ENCODE measurements around the gene DGKI. TPM values are rescaled to one million over a fixed set of nuclear protein-coding genes. Genes with fewer than 3 reads are reported as not detected.

DGKI gene
- total and polyA plus RNA-seq, 2 donors (not counting 1 experiment from before 2014, with no cell fraction given) = not detected

- H3K79me2 ChIP-seq (ENCODE audit: control insufficient read depth, insufficient read depth, low read length) = no peaks in the 10 kb centered on the region
- no peaks in the 10 kb centered on the region for H3K36me3 ChIP-seq (replicated peaks in 1 of 2; ENCODE audit: control extremely low read depth in 1 of 2, control insufficient read depth in 1 of 2, extremely low read depth in 1 of 2, insufficient read depth in 2 of 2, low read length in 1 of 2)
- 88% methylated on average over 1 of the region's 5 CpGs for WGBS (ENCODE audit: insufficient coverage)
- H3K4me3 ChIP-seq (ENCODE audit: control extremely low read depth in 1 of 5, extremely low read depth in 1 of 5, insufficient read depth in 1 of 5, low read depth in 2 of 5, low read length in 4 of 5) = no peak overlapping the region
- ChIA-PET CTCF (no interaction called here), POLR2A (no interaction called here)
- Mint-ChIP-seq H3K4me1 (no peaks in the 10 kb centered on the region), H3K27me3 (peaks cover 11% of the 10 kb centered on the region), H3K27ac (no peak overlapping the region), H3K4me3 (no peak overlapping the region), H3K9me3 (ENCODE audit: insufficient read depth) (no peaks in the 10 kb centered on the region)
- H3K27me3 ChIP-seq (replicated peaks in 1 of 4; ENCODE audit: control extremely low read depth in 1 of 4, control insufficient read depth in 3 of 4, insufficient read depth in 4 of 4, low read length in 3 of 4) = no peaks in the 10 kb centered on the region
- DNase-seq = no peak
- TF ChIP-seq CTCF (IDR thresholded peaks at IDR 0.05) (no peak), EZH2 (IDR thresholded peaks at IDR 0.05; ENCODE audit: borderline replicate concordance, insufficient read depth, low read depth, low read length, poor library complexity, severe bottlenecking) (no peak)
- no peaks in the 10 kb centered on the region for H3K4me1 ChIP-seq (ENCODE audit: control insufficient read depth in 2 of 2, insufficient read depth in 2 of 2, low read length in 2 of 2)
- no peak overlapping the region for H3K9ac ChIP-seq (ENCODE audit: low read length)
- H3K4me2 ChIP-seq (replicated peaks; ENCODE audit: low read depth, low read length, poor library complexity, severe bottlenecking) = no peak overlapping the region
- H4K20me1 ChIP-seq (ENCODE audit: control insufficient read depth, insufficient read depth, low read length, poor library complexity, severe bottlenecking) = no peaks in the 10 kb centered on the region
- H2AFZ ChIP-seq (ENCODE audit: insufficient read depth, low read depth, low read length, poor library complexity, severe bottlenecking) = no peak overlapping the region
- H3K27ac ChIP-seq (ENCODE audit: low read length in 2 of 2) = no peak overlapping the region
- H3K9me3 ChIP-seq (ENCODE audit: control extremely low read depth in 1 of 3, control insufficient read depth in 2 of 3, insufficient read depth in 1 of 3, low read length in 2 of 3) = no peaks in the 10 kb centered on the region
- no peak for ATAC-seq (ENCODE audit: low read depth)
- intact Hi-C loops (cut with micrococcal nuclease) = no loop called here
Measured at GRCh38 chr7:137755846-137756651, 90.7 kb downstream of the DGKI start.

- Histone ChIP-seq H3K9ac (ENCODE audit: low read length) (no peak overlapping the region), H3K79me2 (ENCODE audit: control insufficient read depth, insufficient read depth, low read length) (no peaks in the 10 kb centered on the region), H3K4me2 (replicated peaks; ENCODE audit: low read depth, low read length, poor library complexity, severe bottlenecking) (no peak overlapping the region), H3K27ac (ENCODE audit: low read length in 2 of 2) (no peak overlapping the region), H3K4me1 (ENCODE audit: control insufficient read depth in 2 of 2, insufficient read depth in 2 of 2, low read length in 2 of 2) (no peaks in the 10 kb centered on the region), H2AFZ (ENCODE audit: insufficient read depth, low read depth, low read length, poor library complexity, severe bottlenecking) (no peak overlapping the region), H3K36me3 (replicated peaks in 1 of 2; ENCODE audit: control extremely low read depth in 1 of 2, control insufficient read depth in 1 of 2, extremely low read depth in 1 of 2, insufficient read depth in 2 of 2, low read length in 1 of 2) (no peaks in the 10 kb centered on the region), H3K4me3 (ENCODE audit: control extremely low read depth in 1 of 5, extremely low read depth in 1 of 5, insufficient read depth in 1 of 5, low read depth in 2 of 5, low read length in 4 of 5) (no peak overlapping the region), H3K9me3 (ENCODE audit: control extremely low read depth in 1 of 3, control insufficient read depth in 2 of 3, insufficient read depth in 1 of 3, low read length in 2 of 3) (no peaks in the 10 kb centered on the region), H3K27me3 (replicated peaks in 1 of 4; ENCODE audit: control extremely low read depth in 1 of 4, control insufficient read depth in 3 of 4, insufficient read depth in 4 of 4, low read length in 3 of 4) (no peaks in the 10 kb centered on the region), H4K20me1 (ENCODE audit: control insufficient read depth, insufficient read depth, low read length, poor library complexity, severe bottlenecking) (no peaks in the 10 kb centered on the region)
- ATAC-seq (ENCODE audit: low read depth) (no peak), DNase-seq (no peak)
- Mint-ChIP-seq H3K27ac (no peak overlapping the region), H3K4me3 (no peak overlapping the region), H3K27me3 (peaks cover 11% of the 10 kb centered on the region), H3K4me1 (no peaks in the 10 kb centered on the region), H3K9me3 (ENCODE audit: insufficient read depth) (no peaks in the 10 kb centered on the region)
- TF ChIP-seq EZH2 (IDR thresholded peaks at IDR 0.05; ENCODE audit: borderline replicate concordance, insufficient read depth, low read depth, low read length, poor library complexity, severe bottlenecking) (no peak), CTCF (IDR thresholded peaks at IDR 0.05) (no peak)
- WGBS (ENCODE audit: insufficient coverage) = 0% methylated on average over 3 of the region's 4 CpGs
- intact Hi-C loops (cut with micrococcal nuclease) = no loop called here
- POLR2A ChIA-PET = no interaction called here
- CTCF ChIA-PET = no interaction called here
Measured at GRCh38 chr7:137755427-137755826, 91.3 kb downstream of the DGKI start.

Measured in B cell (primary cell).